Uterus (tissue), 4 donors: Measurements from ENCODE around the gene DSG2. TPM values are rescaled to one million over a fixed set of nuclear protein-coding genes. Genes with fewer than 3 reads are reported as not detected.

ENCODE experiments used
- DNase-seq, 2 donors: peaks; one replicate each; pipeline ENCODE4 v3.0.0-alpha.2; 2019 to 2020
- H3K27ac ChIP-seq, 2 donors: fragments of 200-600 bp; sonication (generic); 1 replicate in 1 of 2; 2 replicates in 1 of 2; pipeline ENCODE4 v1.5.1; 2016 to 2018
- H3K27me3 ChIP-seq, 2 donors: fragments of 200-600 bp; sonication (generic); one replicate each; pipeline ENCODE4 v1.5.1; 2018 to 2019; ENCODE audit warnings: control low read depth in 1 of 2
- H3K36me3 ChIP-seq, 2 donors: fragments of 200-600 bp; sonication (generic); one replicate each; pipeline ENCODE4 v1.5.1; 2019; ENCODE audit warnings: control low read depth in 1 of 2
- H3K4me1 ChIP-seq, 2 donors: fragments of 200-600 bp; sonication (generic); one replicate each; pipeline ENCODE4 v1.5.1; 2018 to 2019; ENCODE audit warnings: control low read depth in 1 of 2
- H3K4me3 ChIP-seq, 2 donors: fragments of 200-600 bp; sonication (generic); 1 replicate in 1 of 2; 2 replicates in 1 of 2; pipeline ENCODE4 v1.5.1; 2018 to 2019; ENCODE audit warnings: mild to moderate bottlenecking in 1 of 2
- H3K9me3 ChIP-seq, 2 donors: fragments of 200-600 bp; sonication (generic); one replicate each; pipeline ENCODE4 v1.5.1; 2019; ENCODE audit warnings: control low read depth in 1 of 2
- CTCF ChIP-seq, 4 experiments: fragments of 200-600 bp in 2 of 4; fragments of 450-650 bp in 2 of 4; sonication (generic) in 2 of 4; IDR thresholded peaks; one replicate each; pipeline ENCODE4 v1.5.1; 2016 to 2019; ENCODE audit warnings: antibody characterized with exemption in 4 of 4, mild to moderate bottlenecking in 2 of 4, moderate library complexity in 1 of 4
- POLR2A ChIP-seq, 2 donors: fragments of 450-650 bp; IDR thresholded peaks; one replicate each; pipeline ENCODE4 v1.6.1; 2016; ENCODE audit warnings: antibody characterized with exemption in 2 of 2, mild to moderate bottlenecking in 1 of 2, moderate library complexity in 1 of 2
- intact Hi-C: fragments of 100-400 bp; cut with DNase I; formaldehyde crosslinking; loops from one replicate; pipeline ENCODE4 v1.15.1; 2023; ENCODE audit warnings: low total_unique reads
- total RNA-seq, 4 donors: library from RNA; depleted of rRNA in 3 of 4; stranded (reverse); fragments of >200 nt in 3 of 4; gene quantifications; one replicate each; pipeline versions ENCODE4 v1.1.0 to v1.2.4, GENCODE V29; 2014 to 2023
- donor health status: DM: yes; HTN: yes; CAD: no.

DSG2 gene
- total RNA-seq, 4 donors from 2014 or later = 3.5 to 25.0 (median 7.9) TPM

GRCh38 chr18:31585991-31586390 lies 88.0 kb downstream of the DSG2 start:
- intact Hi-C loops = no loop called here
- no peak for DNase-seq
- H3K4me3 ChIP-seq = no peak overlapping the region
- no peaks in the 10 kb centered on the region for H3K4me1 ChIP-seq
- H3K27ac ChIP-seq = no peak overlapping the region
- H3K36me3 ChIP-seq = no peaks in the 10 kb centered on the region
- H3K9me3 ChIP-seq = no peaks in the 10 kb centered on the region
- no peaks in the 10 kb centered on the region for H3K27me3 ChIP-seq
- TF ChIP-seq CTCF (IDR thresholded peaks at IDR 0.05) = no peak
- TF ChIP-seq POLR2A (IDR thresholded peaks at IDR 0.05) = no peak

- intact Hi-C loops = no loop called here
- Histone ChIP-seq H3K4me3 (no peak overlapping the region), H3K4me1 (no peaks in the 10 kb centered on the region), H3K36me3 (no peaks in the 10 kb centered on the region), H3K27ac (no peak overlapping the region), H3K9me3 (no peaks in the 10 kb centered on the region), H3K27me3 (no peaks in the 10 kb centered on the region)
- no peak for DNase-seq
- TF ChIP-seq POLR2A (IDR thresholded peaks at IDR 0.05) = no peak
- TF ChIP-seq CTCF (IDR thresholded peaks at IDR 0.05) = no peak
Observed at GRCh38 chr18:31586616-31587015, 88.6 kb downstream of the DSG2 start.

- Histone ChIP-seq H3K27me3 (no peaks in the 10 kb centered on the region), H3K4me3 (no peak overlapping the region), H3K9me3 (no peaks in the 10 kb centered on the region), H3K27ac (no peak overlapping the region), H3K36me3 (no peaks in the 10 kb centered on the region), H3K4me1 (no peaks in the 10 kb centered on the region)
- intact Hi-C loops = no loop called here
- no peak for TF ChIP-seq POLR2A (IDR thresholded peaks at IDR 0.05)
- DNase-seq = no peak
Observed at GRCh38 chr18:31587529-31587928, 89.6 kb downstream of the DSG2 start.

- no peaks in the 10 kb centered on the region for H3K36me3 ChIP-seq
- TF ChIP-seq CTCF (IDR thresholded peaks at IDR 0.05) (no peak), POLR2A (IDR thresholded peaks at IDR 0.05) (no peak)
- no peak overlapping the region for H3K27ac ChIP-seq
- H3K9me3 ChIP-seq = no peaks in the 10 kb centered on the region
- DNase-seq = no peak
- H3K27me3 ChIP-seq = no peaks in the 10 kb centered on the region
- no peak overlapping the region for H3K4me3 ChIP-seq
- no peaks in the 10 kb centered on the region for H3K4me1 ChIP-seq
- intact Hi-C loops = no loop called here
Observed at GRCh38 chr18:31590570-31590969, 92.6 kb downstream of the DSG2 start.

GRCh38 chr18:31591113-31591512 lies 93.1 kb downstream of the DSG2 start:
- H3K27ac ChIP-seq = no peak overlapping the region
- H3K9me3 ChIP-seq = no peaks in the 10 kb centered on the region
- DNase-seq = no peak
- no peaks in the 10 kb centered on the region for H3K4me1 ChIP-seq
- no peak overlapping the region for H3K4me3 ChIP-seq
- H3K27me3 ChIP-seq = no peaks in the 10 kb centered on the region
- TF ChIP-seq POLR2A (IDR thresholded peaks at IDR 0.05) (no peak), CTCF (IDR thresholded peaks at IDR 0.05) (no peak)
- intact Hi-C loops = no loop called here
- no peaks in the 10 kb centered on the region for H3K36me3 ChIP-seq

GRCh38 chr18:31591628-31592027 lies 93.7 kb downstream of the DSG2 start, which contains the start of gene TTR:
TTR (plus strand) TSS chr18:31591877; CDS start chr18:31591903, 26 bp downstream.
- TF ChIP-seq CTCF (IDR thresholded peaks at IDR 0.05) (no peak), POLR2A (IDR thresholded peaks at IDR 0.05) (no peak)
- no peaks in the 10 kb centered on the region for H3K9me3 ChIP-seq
- no peaks in the 10 kb centered on the region for H3K4me1 ChIP-seq
- no peaks in the 10 kb centered on the region for H3K36me3 ChIP-seq
- DNase-seq = no peak
- no peaks in the 10 kb centered on the region for H3K27me3 ChIP-seq
- H3K27ac ChIP-seq = no peak within 1 kb of the TSS
- intact Hi-C loops = no loop called here
- H3K4me3 ChIP-seq = no peak within 1 kb of the TSS
